ENCODE measurements around the gene FBXL19.

FBXL19 gene

GRCh38 chr16:30894540-30895368, 28.6 kb upstream of the FBXL19 start:
- DNase-seq (ENCODE audit: low read depth in 1 of 2, low spot score in 1 of 2), result no peak

- no peak for DNase-seq (ENCODE audit: low read depth in 1 of 2, low spot score in 1 of 2)
Observed at GRCh38 chr16:30895627-30896260, 27.6 kb upstream of the FBXL19 start.

- no peak for DNase-seq (ENCODE audit: low read depth in 1 of 2, low spot score in 1 of 2)
Observed at GRCh38 chr16:30896261-30896888, 27.0 kb upstream of the FBXL19 start, which contains the start of gene CTF1. Gene CTF1, plus strand, starts transcription at chr16:30896614. Its CDS starts 30 bp downstream, at chr16:30896644.

- peak; percentile 63 to 66 for DNase-seq (ENCODE audit: low read depth in 1 of 2, low spot score in 1 of 2)
Observed at GRCh38 chr16:30896889-30897733, 26.3 kb upstream of the FBXL19 start.

- DNase-seq (ENCODE audit: low read depth in 1 of 2, low spot score in 1 of 2), result no peak
Observed at GRCh38 chr16:30899794-30900193, 23.6 kb upstream of the FBXL19 start.

GRCh38 chr16:30900588-30900987, 22.8 kb upstream of the FBXL19 start:
- no peak for DNase-seq (ENCODE audit: low read depth in 1 of 2, low spot score in 1 of 2)

GRCh38 chr16:30901201-30902028, 22.0 kb upstream of the FBXL19 start:
- no peak for DNase-seq (ENCODE audit: low read depth in 1 of 2, low spot score in 1 of 2)

- peak; percentile 36 to 45 for DNase-seq (ENCODE audit: low read depth in 1 of 2, low spot score in 1 of 2)
Observed at GRCh38 chr16:30902029-30902972, 21.1 kb upstream of the FBXL19 start.

GRCh38 chr16:30903002-30903401, 20.4 kb upstream of the FBXL19 start:
- DNase-seq (ENCODE audit: low read depth in 1 of 2, low spot score in 1 of 2), result no peak

GRCh38 chr16:30903596-30903995, 19.8 kb upstream of the FBXL19 start:
- DNase-seq (ENCODE audit: low read depth in 1 of 2, low spot score in 1 of 2), result no peak

- no peak for DNase-seq (ENCODE audit: low read depth in 1 of 2, low spot score in 1 of 2)
Observed at GRCh38 chr16:30904114-30904780, 19.1 kb upstream of the FBXL19 start.

- DNase-seq (ENCODE audit: low read depth in 1 of 2, low spot score in 1 of 2), result no peak
Observed at GRCh38 chr16:30907064-30907463, 16.3 kb upstream of the FBXL19 start.

GRCh38 chr16:30910427-30911029, 12.8 kb upstream of the FBXL19 start:
- no peak for DNase-seq (ENCODE audit: low read depth in 1 of 2, low spot score in 1 of 2)

- DNase-seq (ENCODE audit: low read depth in 1 of 2, low spot score in 1 of 2), result no peak
Observed at GRCh38 chr16:30912794-30913412, 10.5 kb upstream of the FBXL19 start.

GRCh38 chr16:30914830-30915229, 8.5 kb upstream of the FBXL19 start:
- no peak for DNase-seq (ENCODE audit: low read depth in 1 of 2, low spot score in 1 of 2)

GRCh38 chr16:30918614-30919013, 4.8 kb upstream of the FBXL19 start:
- DNase-seq (ENCODE audit: low read depth in 1 of 2, low spot score in 1 of 2), result no peak

- DNase-seq (ENCODE audit: low read depth in 1 of 2, low spot score in 1 of 2), result no peak
Observed at GRCh38 chr16:30920891-30921290, 2.5 kb upstream of the FBXL19 start.

GRCh38 chr16:30921459-30921747, 2.0 kb upstream of the FBXL19 start:
- DNase-seq (ENCODE audit: low read depth in 1 of 2, low spot score in 1 of 2), result no peak
